Myocyte (in vitro differentiated cells): ENCODE results near the gene SEC16A. TPM values are rescaled to one million over a fixed set of nuclear protein-coding genes. Genes with fewer than 3 reads are reported as not detected.

Experiments used
- DNase-seq: peaks from one replicate; pipeline ENCODE4 v3.0.0-alpha.2; 2012; ENCODE audit warnings: low read depth
- total RNA-seq: library from RNA; depleted of rRNA; stranded (reverse); fragments of >200 nt; gene quantifications from 2 replicates; pipeline ENCODE4 v1.2.3, GENCODE V29; 2014

Gene SEC16A
- total RNA-seq, 1 donor from 2014 or later: 25.3 TPM

DNA sequence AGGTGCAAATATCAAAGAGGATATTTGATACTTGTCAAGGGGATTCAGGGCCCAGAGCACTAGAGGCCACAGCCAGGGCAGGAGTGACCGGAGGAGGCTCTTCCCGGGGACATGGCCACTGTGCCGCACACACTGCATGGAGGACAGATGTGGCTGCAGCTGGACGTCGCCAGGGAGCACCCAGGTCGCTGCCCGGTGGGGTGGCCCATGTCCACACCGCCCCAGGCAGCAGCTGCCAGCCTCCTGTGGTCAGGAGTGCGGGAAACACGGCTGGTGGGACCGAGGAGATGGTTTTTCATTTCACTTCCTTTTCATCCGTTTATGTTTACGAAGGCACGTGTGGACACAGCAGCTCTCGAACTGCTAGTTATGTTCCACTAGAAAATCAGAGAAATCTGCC is 15.1 kb downstream of the SEC16A start:
- DNase-seq: peak; percentile 33

DNA sequence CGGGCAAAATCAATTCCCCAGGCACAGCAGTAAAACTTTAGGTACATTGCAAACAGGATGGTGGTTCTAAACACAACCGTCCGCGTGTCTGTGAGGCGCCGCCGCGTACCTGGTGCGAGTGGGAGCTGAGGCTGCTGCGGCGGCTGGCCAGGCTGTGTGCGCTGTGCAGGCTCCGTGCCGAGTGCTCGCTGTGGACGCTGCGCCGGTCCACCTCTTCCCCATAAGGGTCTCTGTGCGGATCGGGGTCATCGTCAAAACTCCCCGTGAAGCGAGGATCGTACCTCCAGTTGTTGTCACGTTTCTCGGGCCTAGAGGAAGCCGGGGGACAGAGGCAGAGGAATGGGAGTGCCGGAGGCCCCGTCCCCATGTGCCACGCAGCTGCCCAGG is 16.7 kb downstream of the SEC16A start:
- no peak for DNase-seq

DNA sequence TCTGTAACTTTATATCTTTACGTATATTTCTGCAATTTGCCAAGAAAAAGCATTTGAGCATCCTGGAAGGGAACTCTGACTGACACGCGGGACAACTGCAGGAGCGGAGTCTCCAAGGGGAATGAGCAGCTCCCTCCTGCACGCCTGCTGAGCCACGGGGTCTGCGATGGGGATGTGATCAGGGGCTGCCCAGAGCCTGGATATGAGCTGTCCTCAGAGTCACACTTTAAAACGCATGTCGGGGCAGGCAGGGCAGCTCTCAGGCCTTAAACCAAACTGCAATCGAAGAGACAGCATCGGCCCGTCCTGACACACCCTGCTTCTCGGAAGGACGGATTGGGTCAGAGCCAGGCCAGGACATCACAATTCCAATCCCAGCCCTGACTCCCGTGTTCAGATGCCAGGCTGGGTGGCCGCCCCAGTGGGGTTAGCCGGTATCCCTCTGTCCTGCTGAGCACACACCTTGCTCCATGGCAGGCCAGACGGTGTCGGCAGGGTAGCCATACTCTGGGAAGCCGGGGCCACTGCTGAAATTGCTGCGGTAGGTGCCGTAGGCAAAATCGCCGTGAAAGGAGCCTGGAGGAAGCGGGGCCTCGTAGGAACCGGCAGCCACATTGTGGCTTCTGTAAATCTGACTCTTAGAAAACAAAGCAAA is 17.2 kb downstream of the SEC16A start:
- DNase-seq: no peak

DNA sequence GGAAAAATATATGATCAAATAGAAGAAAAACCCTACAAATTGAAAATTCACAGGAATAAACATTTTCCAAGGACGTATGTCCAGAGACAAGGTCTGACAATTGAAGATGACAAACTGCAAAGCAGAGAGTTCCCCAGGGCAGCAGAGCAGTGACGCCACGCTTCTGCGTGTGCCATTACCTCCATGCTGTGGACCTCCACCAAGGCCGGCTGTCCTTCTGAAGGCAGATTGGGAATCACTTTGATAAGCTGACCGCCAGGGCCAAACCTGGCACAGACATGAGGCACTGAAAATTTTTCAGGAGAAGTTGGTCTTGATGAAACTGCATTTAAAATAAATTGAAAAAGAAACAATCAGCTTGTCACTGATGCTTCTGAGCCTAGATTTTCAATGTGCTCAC is 18.6 kb downstream of the SEC16A start:
- DNase-seq: no peak

DNA sequence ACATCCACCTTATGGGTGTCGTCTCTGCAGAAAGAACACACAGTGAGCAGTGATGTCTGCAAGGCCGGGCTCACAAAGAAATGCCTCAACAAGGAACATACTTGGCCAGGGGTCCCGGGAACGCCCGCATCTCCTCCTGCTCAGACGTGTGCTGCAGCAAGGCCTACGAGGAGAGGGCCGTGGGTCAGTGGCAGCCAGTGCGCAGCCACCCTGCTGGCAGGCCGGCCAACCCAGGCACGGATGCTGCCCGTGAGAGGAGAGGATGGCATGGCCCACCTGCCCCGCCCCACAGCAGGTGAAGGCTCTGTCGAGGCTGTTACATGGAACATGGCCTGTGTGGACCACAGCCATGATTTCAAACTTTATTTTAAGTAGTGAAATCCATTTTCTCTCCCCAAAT is 19.3 kb downstream of the SEC16A start:
- DNase-seq: no peak

DNA sequence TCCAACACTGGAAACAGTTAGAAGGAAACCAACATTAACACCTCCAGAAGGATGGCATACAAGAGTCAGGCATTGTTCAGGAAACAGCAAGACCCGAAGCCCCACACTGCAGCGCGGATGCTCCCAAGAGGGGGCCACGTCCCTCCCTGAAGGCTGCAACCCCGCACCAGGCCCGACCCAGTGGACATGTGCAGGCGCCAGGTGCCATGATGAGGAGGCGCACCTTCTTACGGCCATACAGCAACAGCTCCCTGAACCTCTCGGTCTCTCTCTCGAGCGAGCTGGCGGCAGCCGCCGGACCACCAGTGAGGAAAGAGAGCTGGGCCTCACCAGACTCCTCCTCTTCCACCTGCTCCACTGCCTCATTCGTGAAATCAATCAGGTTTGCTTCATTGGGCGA is 20.2 kb downstream of the SEC16A start:
- DNase-seq: no peak

DNA sequence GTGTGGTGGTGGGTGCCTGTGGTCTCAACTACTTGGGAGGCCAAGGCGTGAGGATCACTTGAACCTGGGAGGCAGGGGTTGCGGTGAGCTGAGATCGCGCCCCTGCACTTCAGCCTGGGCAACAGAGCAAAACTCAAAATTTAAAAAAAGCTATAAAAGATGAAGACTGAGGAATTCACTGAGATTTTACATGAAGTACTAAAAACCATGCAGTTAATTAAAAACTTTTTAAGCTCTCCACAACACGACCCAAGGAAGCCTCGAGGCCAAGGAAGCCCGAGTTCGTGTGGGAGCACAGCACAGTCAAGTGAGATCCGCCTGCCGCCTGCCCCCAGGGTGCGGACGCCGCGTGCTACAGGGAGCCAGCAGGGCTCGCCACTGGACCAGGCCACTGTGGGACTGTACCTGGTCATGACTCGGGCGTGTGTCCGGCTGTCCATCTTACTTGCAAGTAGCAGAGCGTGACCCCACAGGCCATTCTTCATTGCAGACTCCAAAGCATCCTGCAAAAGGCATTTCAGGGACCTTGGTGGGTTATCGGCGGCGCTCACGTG is 22.0 kb downstream of the SEC16A start:
- no peak for DNase-seq

DNA sequence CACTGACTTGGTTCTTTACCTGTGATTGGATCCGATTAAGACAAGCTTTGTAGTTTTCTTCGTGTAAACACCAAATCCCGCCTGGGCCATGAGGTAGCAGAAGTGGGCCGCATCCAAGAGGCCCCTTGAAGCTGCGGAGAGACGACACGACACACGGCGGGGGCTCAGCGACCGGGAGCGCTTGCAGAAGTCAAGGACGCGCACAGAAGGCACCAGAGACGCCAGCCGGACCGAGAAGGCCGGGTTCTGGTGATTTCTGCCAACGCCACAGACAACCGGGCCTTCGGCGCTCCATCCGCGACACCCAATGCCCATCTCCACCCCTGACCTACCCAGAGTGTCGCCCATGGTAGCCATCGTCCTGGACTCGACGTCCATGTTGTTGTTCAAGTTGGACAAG is 23.4 kb downstream of the SEC16A start:
- DNase-seq: no peak

DNA sequence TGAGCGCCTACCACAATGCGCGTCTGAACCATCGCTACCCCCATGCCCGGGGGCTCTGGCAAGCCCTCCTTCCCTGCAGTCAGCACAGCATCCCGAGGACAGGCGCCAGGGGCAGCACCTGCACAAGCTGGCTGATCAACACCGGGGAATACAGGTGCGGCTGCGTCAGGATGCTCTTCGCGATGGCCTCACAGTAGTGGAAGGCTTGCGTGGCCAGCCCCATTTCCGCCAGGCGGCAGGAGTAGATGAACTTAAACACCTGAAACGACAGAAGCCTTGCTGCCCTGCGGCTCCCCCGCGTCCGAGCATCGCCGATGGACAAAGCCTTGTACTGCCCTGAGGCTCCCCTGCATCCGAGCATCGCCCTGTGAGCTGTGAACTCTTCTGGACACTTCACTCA is 25.5 kb downstream of the SEC16A start:
- DNase-seq: no peak

DNA sequence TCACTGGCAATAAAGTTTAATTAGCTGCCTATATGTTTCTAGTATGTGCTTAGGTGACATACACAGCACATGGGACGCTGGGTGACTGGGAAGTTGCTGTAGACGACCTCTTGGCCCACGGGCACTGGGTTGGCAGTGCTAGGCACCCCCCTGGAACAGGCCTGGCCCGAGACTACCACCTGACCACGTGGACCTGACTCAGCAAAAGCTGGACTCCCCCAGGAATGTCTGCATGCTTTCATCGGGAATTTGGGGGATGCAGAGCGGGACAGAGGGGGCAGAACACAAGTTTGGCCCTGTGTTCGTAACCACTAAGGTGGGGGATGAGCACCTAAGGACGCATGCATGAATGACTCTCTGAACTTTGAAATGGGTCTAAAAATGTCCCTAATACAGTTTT is 26.6 kb downstream of the SEC16A start:
- no peak for DNase-seq

DNA sequence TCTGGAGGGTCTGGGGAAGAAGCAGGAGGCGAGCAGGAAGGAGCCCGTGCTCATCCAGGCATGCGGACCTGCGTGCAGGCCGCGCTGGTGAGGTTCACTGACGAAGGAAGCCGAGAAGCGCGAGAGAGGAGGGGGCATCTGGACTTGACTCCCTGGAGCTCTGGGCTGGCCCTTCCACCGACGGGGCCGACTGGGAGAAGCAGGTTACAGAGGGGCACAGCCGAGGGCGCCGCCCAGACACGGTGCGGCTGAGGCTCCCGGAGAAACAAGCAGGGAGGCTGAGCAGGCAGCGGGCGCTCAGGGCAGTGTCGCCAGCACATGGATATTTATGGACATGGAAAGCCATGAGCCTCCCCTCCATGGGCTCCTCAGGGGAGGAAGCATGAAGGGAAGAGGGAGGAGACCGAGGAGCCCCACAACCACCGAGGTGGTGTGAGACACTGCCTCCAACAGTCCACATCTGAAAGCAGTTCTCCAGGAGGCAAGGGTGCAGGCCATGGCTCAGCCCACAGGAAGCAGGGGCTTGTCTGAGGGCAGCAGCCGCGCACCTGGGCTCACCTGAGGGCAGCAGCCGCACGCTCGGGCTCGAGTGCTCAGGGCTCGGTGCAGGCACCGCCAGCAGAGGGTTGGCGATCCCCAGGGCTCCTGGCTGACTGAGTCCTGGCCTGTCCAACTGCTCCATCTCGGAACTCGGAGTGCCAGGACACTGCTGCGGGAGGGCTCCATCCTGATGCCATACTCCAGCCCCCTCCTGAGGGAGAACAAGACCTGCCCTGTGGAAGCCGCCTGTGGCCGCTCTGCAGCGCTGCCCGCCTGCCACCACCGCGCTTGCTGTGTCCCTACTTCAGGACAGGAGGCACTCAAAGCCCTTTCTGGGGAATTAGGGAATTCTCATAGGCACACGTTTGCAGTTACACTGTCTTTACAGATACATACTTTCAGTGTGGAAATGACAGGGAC is 27.5 kb downstream of the SEC16A start:
- no peak for DNase-seq

DNA sequence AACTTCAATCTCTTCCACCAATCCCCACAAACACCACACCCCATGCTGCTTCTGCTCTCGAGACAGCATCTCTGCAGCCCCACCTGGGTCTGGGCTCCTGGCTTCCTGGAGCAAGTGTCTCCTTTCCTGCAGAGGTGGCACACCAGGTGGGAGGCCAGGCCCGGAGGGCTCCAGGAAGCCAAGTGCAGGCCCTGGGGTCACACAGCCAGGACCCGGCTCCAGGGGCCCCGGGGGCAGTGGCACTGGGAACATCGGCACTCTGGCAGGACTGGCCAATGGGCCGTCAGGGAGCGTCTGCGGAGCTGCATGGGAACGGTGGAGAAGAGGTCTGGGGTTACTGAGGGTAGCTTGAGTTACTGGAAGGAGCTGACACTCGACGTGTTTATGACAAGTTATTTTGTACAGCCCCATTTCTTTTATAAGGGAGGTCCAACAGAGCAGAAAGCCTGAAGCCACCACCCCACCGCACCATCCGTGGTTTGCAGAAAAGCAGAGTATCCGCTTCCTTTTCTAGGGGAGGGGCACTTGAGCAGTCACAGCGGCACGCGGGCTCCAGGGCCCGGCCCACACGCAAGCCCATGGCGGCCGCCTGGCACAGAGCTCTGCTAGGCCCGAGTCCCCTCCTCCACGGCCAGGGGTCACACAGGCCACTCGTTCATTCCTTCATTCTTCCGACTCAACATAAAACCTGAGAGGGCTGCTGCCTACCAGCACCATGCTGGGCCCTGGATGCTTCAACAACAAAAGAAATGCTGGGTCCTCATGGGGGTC is 28.6 kb downstream of the SEC16A start:
- no peak for DNase-seq

DNA sequence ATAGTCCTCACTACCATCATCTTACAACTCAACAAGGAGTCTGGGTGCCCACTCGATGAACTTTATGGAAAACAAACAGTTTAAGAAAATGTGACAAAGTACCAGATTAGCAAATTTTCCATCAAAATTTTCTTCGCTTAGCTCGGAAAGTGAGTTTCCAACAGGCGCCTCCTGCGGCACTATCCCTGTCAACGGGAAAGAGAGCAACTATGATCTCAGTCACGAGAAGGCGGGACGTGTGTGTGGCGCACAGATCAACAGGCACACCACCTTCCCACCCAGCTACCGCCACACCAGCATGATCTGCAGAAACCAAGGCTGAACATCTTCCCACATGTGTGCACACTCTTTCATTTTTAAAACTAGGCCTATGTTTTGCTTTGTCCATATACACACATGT is 29.5 kb downstream of the SEC16A start:
- no peak for DNase-seq

DNA sequence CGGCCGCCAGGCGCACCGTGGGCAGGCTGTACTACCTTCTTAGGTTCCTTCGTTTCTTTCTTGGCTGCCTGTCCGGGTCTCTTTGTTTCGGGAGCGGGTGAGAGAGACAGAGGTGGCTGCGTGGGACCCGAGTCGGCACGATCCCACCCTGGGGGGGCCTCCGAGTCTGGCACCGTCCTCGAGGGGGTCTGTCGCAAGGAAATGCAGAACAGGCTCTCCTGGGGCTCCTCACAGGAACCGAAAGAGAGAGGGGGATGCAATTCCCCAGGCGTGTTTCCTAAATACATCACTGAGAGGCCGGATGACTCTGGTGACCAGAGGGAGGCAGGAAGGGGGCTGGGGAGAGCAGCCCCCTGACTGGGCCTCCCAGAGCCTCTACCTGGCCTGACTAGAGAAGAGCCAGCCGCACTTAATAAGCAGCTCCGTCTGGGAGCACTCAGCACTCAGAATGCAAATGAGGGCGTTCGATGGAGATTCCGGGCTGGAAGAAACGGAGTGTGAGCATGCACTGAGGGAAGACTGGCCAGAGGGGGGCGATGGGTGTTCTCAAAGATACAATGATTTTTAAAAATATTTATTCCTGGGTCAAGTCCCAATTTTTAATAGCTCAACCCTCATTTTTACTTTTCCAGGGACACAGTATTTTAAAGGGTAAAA is 31.5 kb downstream of the SEC16A start:
- no peak for DNase-seq

DNA sequence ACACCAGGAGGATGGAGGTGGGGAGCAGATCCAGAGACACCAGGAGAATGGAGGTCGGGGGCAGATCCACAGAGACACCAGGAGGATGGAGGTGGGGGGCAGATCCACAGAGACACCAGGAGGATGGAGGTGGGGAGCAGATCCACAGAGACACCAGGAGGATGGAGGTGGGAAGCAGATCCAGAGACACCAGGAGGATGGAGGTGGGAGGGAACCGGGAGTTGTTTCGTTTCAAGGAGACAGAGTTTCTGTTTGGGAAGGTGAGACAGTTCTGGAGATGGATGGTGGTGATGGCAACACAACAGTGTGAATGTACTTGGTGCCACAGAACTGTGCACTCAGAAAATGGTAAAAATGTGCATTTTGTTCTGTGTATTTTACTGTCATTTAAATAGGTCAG is 34.2 kb downstream of the SEC16A start:
- no peak for DNase-seq

DNA sequence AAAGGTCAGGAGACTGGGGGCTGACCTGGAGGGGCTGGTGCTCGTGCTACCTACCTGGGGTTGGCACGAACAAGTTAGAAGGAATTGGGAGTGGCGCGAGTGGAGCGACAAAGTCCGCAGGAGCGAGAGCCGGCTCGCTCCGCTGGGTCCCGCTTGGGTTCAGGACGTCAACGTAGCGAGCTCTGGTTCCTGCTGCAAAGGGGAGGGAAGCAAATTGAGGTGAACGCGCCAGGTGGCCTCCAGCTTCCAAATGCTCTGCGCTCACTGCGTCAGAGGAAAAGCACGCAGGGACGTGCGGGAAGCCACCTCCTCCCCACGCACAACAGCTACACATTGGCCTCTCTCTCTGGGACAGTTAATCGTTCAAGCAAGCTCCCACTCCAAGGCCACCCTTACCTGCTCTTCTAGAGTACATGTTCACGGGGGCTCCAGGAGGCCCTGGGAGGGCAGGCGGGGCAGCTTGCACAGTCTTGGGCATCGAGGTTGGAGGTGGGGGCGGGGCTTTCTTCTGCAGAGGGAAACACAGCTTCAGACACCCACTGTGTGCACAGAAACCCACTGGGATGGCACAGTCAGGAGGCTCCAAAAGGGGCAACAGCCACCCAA is 35.6 kb downstream of the SEC16A start:
- no peak for DNase-seq

DNA sequence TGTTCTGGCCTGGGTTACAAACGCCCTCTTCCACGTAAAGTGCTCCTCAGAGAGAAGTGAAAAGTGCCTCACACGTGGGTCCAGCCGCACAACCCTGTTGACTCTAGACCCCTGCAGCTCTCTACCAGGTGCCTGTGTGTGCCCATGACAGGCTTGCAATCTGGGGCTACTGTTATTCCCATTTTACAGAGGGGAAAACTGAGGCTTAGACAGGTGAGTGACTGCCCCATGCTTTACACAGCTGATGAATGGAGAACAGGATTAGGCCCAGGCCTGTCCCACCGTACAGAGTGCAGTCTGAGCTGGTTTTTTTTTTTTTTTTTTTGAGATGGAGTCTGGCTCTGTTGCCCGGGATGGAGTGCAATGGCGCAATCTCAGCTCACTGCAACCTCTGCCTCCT is 37.0 kb downstream of the SEC16A start:
- no peak for DNase-seq

DNA sequence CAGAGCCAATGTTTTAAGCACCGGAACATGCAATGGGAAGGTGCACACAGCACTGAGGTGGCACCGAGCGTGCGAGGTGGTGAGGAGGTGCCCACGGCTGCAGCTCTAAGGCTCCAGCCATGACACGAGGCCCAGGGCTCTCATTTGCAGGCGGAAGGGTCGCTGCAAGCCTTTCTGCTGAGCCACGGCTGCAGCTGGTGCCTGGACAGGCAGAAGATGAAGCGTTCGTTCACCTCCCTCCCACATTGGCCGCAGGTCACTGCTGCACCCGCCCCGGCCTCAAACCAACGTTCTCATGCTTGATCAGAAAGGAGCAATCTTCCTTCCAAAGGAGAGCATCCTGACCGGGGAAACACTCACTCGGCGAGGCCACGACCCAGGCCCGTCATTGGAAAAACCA is 38.7 kb downstream of the SEC16A start:
- no peak for DNase-seq

DNA sequence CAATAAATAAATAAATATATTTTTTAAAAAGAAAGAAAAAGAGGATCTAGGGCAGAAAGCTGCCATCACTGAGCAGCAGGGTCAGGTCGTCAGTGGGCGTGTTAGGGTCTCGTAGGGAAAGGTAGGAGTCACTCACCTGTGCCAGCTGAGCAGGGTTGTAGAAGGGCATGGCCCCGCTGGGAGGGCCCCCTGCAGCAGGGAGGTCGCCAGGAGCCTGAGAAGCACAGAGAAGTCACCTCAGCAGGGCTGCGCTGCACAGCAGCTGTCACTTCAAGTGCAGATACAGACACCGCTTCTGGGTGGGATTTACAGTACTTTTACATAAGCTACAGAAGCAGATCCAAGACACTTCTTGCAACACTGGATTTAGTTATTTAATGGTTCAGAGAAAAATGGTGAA is 39.2 kb downstream of the SEC16A start:
- no peak for DNase-seq

DNA sequence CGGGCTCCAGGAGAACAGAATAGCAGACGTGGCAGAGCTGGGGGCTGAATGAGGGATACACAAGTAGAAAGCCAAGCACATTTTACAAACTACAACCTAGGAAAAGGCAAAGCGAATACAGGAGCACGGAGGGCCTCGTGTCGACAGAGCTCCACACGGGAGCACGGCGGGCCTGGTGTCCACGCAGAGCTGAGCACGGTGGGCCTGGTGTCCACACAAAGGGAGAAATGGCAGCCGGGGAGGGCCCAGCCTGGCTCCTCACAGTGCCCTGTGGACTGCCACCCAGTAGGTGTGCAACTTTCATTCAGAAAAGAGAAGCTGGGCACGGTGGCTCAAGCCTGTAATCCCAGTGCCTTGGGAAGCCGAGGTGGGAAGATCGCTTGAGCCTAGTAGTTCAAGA is 39.8 kb downstream of the SEC16A start:
- no peak for DNase-seq

DNA sequence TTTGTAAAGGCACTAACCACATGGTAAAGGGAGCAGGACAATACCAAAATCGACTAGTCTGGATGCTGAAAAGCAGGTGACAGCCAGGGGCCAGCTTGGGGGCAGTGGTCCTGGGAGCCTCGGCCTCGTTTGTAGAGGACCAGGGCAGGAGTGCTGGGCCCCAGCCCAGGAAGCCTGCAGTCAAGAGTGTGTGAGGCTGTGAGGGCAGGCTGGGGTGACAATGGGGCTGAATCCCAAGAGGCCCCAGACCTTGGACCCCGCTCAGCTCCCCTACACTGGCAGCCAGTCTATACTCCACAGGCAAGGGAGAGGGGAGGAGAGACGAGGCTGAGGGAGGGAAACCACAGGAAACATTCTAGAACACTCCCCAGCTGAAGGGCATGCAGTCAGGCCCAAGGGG is 40.6 kb downstream of the SEC16A start:
- DNase-seq: no peak
